Left lung (tissue), 10 donors: ENCODE data around the gene NFKB1. TPM values are rescaled to one million over a fixed set of nuclear protein-coding genes. Genes with fewer than 3 reads are reported as not detected.

Source experiments
- ATAC-seq: fragments of 200-7000 bp; cut with Tn5 transposase; one replicate; pipeline ENCODE4 v1.9.1; 2020; ENCODE audit warnings: moderate library complexity
- DNase-seq, 4 donors: peaks; one replicate each; pipeline ENCODE4 v3.0.0-alpha.2; 2013 to 2020
- H3K27ac ChIP-seq, 2 donors: fragments of 200-600 bp; sonication (generic) in 1 of 2; one replicate each; pipeline versions ENCODE4 v1.5.0 to v1.8.0; 2020 to 2021
- H3K27me3 ChIP-seq, 2 donors: fragments of 200-600 bp; sonication (generic) in 1 of 2; one replicate each; pipeline versions ENCODE4 v1.5.0 to v1.8.0; 2020 to 2021
- H3K36me3 ChIP-seq, 2 donors: fragments of 200-600 bp; sonication (generic) in 1 of 2; one replicate each; pipeline versions ENCODE4 v1.5.0 to v1.8.0; 2020 to 2021
- H3K4me1 ChIP-seq, 2 donors: fragments of 200-600 bp; one replicate each; pipeline ENCODE4 v1.8.0; 2021
- H3K4me3 ChIP-seq, 2 donors: fragments of 200-600 bp; sonication (generic) in 1 of 2; one replicate each; pipeline versions ENCODE4 v1.5.0 to v1.8.0; 2020 to 2021; ENCODE audit warnings: mild to moderate bottlenecking in 1 of 2
- H3K9me3 ChIP-seq, 2 donors: fragments of 200-600 bp; sonication (generic) in 1 of 2; one replicate each; pipeline versions ENCODE4 v1.5.0 to v1.8.0; 2020 to 2021
- intact Hi-C, 2 donors: fragments of 100-400 bp; cut with DNase I; formaldehyde crosslinking; loops; one replicate each; pipeline versions ENCODE4 v1.11.2 to v1.14.2; 2022
- polyA plus RNA-seq, 6 donors: library from polyadenylated mRNA; unstranded; fragments of 120-200 nt; gene quantifications; one replicate each; pipeline ENCODE4 v1.2.1, GENCODE V29; 2013; ENCODE audit not compliant: insufficient read length in 6 of 6
- total RNA-seq, 2 donors: library from RNA; stranded (reverse); fragmentation: NEBNext Ultra II Directional; extraction: Animal tissue kit (Norgen Biotek cat#: 25700); gene quantifications; one replicate each; pipeline ENCODE4 v1.2.1, GENCODE V29; 2021
- TF ChIP-seq, protein P1 (sequence below), 2 donors: fragments of 200-600 bp; sonication (generic) in 1 of 2; IDR thresholded peaks; one replicate each; pipeline versions ENCODE4 v1.5.0 to v1.8.0; 2021; ENCODE audit warnings: antibody characterized with exemption in 2 of 2
- donor health status: DM: no; HTN: yes; CAD: no.
- donor health status: DM: no; HTN: no; CAD: no.

NFKB1 gene
- total and polyA plus RNA-seq, 8 donors: 34.0 to 57.6 (median 39.2) TPM

DNA sequence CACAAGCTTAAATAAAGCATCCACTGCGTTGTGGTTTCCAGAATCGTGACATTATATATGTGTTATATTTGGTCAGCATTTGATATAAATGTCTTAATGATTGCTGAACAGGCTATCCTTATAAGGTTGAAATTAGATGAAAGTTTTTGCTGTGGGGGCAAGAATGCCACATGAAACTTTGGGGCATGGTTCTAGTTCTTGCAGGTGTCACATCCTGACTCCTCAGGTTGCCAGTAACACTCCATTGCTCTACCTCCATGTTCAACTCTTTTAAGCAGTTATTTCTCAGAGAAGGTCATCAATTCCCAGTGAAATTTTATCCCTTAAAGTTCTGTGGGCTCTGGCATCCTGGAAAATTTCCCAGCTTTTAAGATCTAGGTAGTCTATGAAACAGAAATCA, 33.7 kb downstream of the NFKB1 start:
- no peak for DNase-seq
- no peak overlapping the region for H3K4me3 ChIP-seq
- H3K36me3 ChIP-seq: peaks cover 0 to 50% of the 10 kb centered on the region in 2 donors
- no peaks in the 10 kb centered on the region for H3K27me3 ChIP-seq
- TF ChIP-seq, protein P1, sequence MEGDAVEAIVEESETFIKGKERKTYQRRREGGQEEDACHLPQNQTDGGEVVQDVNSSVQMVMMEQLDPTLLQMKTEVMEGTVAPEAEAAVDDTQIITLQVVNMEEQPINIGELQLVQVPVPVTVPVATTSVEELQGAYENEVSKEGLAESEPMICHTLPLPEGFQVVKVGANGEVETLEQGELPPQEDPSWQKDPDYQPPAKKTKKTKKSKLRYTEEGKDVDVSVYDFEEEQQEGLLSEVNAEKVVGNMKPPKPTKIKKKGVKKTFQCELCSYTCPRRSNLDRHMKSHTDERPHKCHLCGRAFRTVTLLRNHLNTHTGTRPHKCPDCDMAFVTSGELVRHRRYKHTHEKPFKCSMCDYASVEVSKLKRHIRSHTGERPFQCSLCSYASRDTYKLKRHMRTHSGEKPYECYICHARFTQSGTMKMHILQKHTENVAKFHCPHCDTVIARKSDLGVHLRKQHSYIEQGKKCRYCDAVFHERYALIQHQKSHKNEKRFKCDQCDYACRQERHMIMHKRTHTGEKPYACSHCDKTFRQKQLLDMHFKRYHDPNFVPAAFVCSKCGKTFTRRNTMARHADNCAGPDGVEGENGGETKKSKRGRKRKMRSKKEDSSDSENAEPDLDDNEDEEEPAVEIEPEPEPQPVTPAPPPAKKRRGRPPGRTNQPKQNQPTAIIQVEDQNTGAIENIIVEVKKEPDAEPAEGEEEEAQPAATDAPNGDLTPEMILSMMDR (IDR thresholded peaks at IDR 0.05): no peak
- intact Hi-C loops: no loop called here
- H3K27ac ChIP-seq: no peak overlapping the region
- H3K4me1 ChIP-seq: peaks cover 0 to 4% of the 10 kb centered on the region in 2 donors
- no peak for ATAC-seq
- no peaks in the 10 kb centered on the region for H3K9me3 ChIP-seq

DNA sequence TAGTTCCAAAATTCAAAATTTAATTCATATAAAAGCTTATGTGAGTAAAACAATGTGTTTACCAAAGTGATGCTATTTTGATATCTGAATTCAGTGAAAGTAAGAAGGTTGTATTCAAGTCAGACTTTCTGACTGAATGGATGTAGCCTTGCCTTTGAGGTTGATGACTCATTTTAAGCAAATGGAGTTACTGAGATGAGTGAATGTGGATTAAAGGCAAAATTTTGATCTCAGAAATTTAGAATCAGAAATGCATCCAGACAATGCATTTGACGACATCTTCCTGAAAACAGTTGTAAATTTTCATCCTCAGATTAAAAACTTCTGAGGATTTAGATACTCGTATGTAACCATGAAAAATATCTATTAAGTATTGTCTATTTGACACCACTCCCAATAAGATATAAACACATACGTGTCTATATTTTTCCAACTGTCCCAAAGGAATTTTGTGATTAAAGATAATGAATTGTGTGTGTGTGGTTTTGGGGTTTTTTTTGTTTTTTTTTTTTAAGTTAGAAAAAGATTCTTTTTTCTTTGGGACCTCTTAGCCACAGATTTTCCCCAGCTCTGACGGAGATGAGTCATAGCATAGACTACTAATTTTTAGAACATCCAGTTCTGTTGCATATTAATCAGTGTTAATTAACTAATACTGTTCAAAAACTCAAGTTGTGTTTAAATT, 34.4 kb downstream of the NFKB1 start:
- DNase-seq (no peak), ATAC-seq (peak; percentile 39)
- H3K9me3 ChIP-seq: no peaks in the 10 kb centered on the region
- peaks cover 0 to 49% of the 10 kb centered on the region in 2 donors for H3K36me3 ChIP-seq
- no peak overlapping the region for H3K4me3 ChIP-seq
- intact Hi-C loops: no loop called here
- no peak overlapping the region for H3K27ac ChIP-seq
- peaks cover 0 to 4% of the 10 kb centered on the region in 2 donors for H3K4me1 ChIP-seq
- no peaks in the 10 kb centered on the region for H3K27me3 ChIP-seq
- TF ChIP-seq, protein P1 (IDR thresholded peaks at IDR 0.05): no peak

- intact Hi-C loops: no loop called here
- Histone ChIP-seq H3K9me3 (no peaks in the 10 kb centered on the region), H3K27ac (no peak overlapping the region), H3K4me1 (peaks cover 0 to 4% of the 10 kb centered on the region in 2 donors), H3K4me3 (no peak overlapping the region), H3K36me3 (peaks cover 0 to 37% of the 10 kb centered on the region in 2 donors), H3K27me3 (no peaks in the 10 kb centered on the region)
- TF ChIP-seq, protein P1 (IDR thresholded peaks at IDR 0.05): no peak
- no peak for ATAC-seq
- DNase-seq: no peak
Measured at GRCh38 chr4:102536768-102537167, 35.6 kb downstream of the NFKB1 start.

DNA sequence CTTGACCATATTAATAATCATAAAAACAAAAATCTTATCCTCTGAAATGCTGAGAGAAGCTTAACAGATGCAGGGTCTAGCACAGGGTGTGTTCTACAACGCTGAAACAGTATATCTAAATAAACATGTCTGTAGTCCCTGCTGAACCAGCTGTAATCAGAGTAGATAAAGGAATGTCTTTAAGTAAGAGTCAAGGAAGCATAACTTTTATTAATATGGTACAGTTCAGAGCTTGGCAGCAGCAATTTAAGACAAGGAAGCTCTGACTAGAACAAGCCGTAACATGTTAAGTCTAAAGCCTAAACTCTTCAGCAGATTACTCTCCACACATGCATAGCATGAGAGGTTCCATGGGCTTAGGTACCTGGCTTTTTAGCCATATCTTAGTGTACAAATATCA, 36.1 kb downstream of the NFKB1 start:
- peaks cover 0 to 4% of the 10 kb centered on the region in 2 donors for H3K4me1 ChIP-seq
- H3K36me3 ChIP-seq: peaks cover 0 to 37% of the 10 kb centered on the region in 2 donors
- intact Hi-C loops: no loop called here
- DNase-seq (no peak), ATAC-seq (no peak)
- no peaks in the 10 kb centered on the region for H3K9me3 ChIP-seq
- H3K27ac ChIP-seq: no peak overlapping the region
- no peak overlapping the region for H3K4me3 ChIP-seq
- no peaks in the 10 kb centered on the region for H3K27me3 ChIP-seq
- TF ChIP-seq, protein P1 (IDR thresholded peaks at IDR 0.05): no peak

DNA sequence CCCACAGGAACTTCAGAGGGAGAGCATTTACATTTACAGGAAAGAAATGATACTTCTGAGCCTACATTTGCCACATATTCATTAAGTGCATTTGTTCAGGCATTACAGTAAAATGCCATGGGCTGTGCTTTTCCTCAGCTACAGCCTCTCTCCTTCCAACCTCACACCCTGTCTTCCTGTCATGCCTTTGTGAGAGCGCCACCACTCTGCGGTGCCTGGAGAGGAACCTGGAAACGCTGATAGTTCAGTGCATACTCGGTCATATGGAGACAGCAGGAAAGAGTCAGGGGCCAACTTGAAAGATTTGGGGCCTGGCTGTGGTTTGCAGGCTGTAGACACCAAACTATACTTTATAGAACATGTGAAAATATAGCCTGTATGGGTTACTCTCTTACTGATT, 40.5 kb downstream of the NFKB1 start:
- Histone ChIP-seq H3K9me3 (no peaks in the 10 kb centered on the region), H3K4me1 (no peaks in the 10 kb centered on the region), H3K4me3 (no peak overlapping the region), H3K36me3 (peaks cover 0 to 53% of the 10 kb centered on the region in 2 donors), H3K27me3 (no peaks in the 10 kb centered on the region), H3K27ac (no peak overlapping the region)
- intact Hi-C loops: no loop called here
- TF ChIP-seq, protein P1 (IDR thresholded peaks at IDR 0.05): no peak
- no peak for DNase-seq
- no peak for ATAC-seq
